ENCODE results near the gene ZNHIT6. TPM values are rescaled to one million over a fixed set of nuclear protein-coding genes. Genes with fewer than 3 reads are reported as not detected.

Gene ZNHIT6
- total RNA-seq, 1 experiment from 2014 or later: 28.0 TPM

- no peak overlapping the region for H3K27ac ChIP-seq (ENCODE audit: low read length)
- H3K9me3 ChIP-seq (ENCODE audit: low read length): no peaks in the 10 kb centered on the region
- no peaks in the 10 kb centered on the region for H3K9me2 ChIP-seq (replicated peaks; ENCODE audit: insufficient read depth, low read length)
- no peaks in the 10 kb centered on the region for H4K20me1 ChIP-seq (ENCODE audit: insufficient read depth, low read depth, low read length)
- no peak overlapping the region for H2AFZ ChIP-seq (ENCODE audit: low read length)
- H3K79me2 ChIP-seq (ENCODE audit: low read length): peaks cover 73% of the 10 kb centered on the region
- H3K9ac ChIP-seq (ENCODE audit: low read length): no peak overlapping the region
- no peak overlapping the region for H3K4me3 ChIP-seq (ENCODE audit: low read length)
- H3K4me1 ChIP-seq (ENCODE audit: low read length): no peaks in the 10 kb centered on the region
- no peak overlapping the region for H3K4me2 ChIP-seq (ENCODE audit: low read depth, low read length, poor library complexity, severe bottlenecking)
- no peak for DNase-seq
- no peaks in the 10 kb centered on the region for H3K27me3 ChIP-seq (ENCODE audit: low read length)
- H3K36me3 ChIP-seq (ENCODE audit: insufficient read depth, low read length): peaks cover 30% of the 10 kb centered on the region; the same call in 1 of the 2 replicates
Observed at GRCh38 chr1:85683292-85684025, 24.8 kb downstream of the ZNHIT6 start.

GRCh38 chr1:85681087-85681486 is 27.1 kb downstream of the ZNHIT6 start:
- Histone ChIP-seq H4K20me1 (ENCODE audit: insufficient read depth, low read depth, low read length) (no peaks in the 10 kb centered on the region), H3K9ac (ENCODE audit: low read length) (no peak overlapping the region), H3K36me3 (ENCODE audit: insufficient read depth, low read length) (peaks cover 39% of the 10 kb centered on the region; the same call in 1 of the 2 replicates), H3K4me2 (ENCODE audit: low read depth, low read length, poor library complexity, severe bottlenecking) (no peak overlapping the region), H3K79me2 (ENCODE audit: low read length) (peaks cover 53% of the 10 kb centered on the region), H3K9me2 (replicated peaks; ENCODE audit: insufficient read depth, low read length) (no peaks in the 10 kb centered on the region), H3K9me3 (ENCODE audit: low read length) (no peaks in the 10 kb centered on the region), H3K27ac (ENCODE audit: low read length) (no peak overlapping the region), H3K4me3 (ENCODE audit: low read length) (no peak overlapping the region), H3K4me1 (ENCODE audit: low read length) (no peaks in the 10 kb centered on the region), H2AFZ (ENCODE audit: low read length) (no peak overlapping the region), H3K27me3 (ENCODE audit: low read length) (no peaks in the 10 kb centered on the region)
- DNase-seq: no peak

DNA sequence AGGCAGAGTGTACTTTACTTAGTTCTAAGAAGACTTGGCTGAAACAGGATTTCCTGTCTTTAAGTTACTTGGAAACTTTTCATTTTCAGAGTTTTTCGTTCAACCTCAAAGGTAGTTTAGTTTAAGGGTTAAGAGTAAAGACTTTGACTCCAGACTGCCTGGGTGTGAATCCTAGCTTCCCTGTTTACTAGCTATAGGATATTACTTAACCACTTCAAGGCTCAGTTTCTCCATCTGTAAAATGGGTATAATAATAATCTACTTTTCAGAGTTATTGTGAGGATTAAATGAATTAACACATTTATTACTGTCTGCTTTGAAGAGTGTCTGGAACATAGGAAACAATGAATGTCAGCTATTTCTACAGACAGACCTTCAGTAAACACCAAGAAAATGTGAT is 30.0 kb downstream of the ZNHIT6 start:
- Histone ChIP-seq H3K9me3 (ENCODE audit: low read length) (no peaks in the 10 kb centered on the region), H3K4me1 (ENCODE audit: low read length) (no peaks in the 10 kb centered on the region), H3K4me2 (ENCODE audit: low read depth, low read length, poor library complexity, severe bottlenecking) (no peak overlapping the region), H3K4me3 (ENCODE audit: low read length) (no peak overlapping the region), H3K79me2 (ENCODE audit: low read length) (peaks cover 42% of the 10 kb centered on the region), H4K20me1 (ENCODE audit: insufficient read depth, low read depth, low read length) (no peaks in the 10 kb centered on the region), H3K9ac (ENCODE audit: low read length) (no peak overlapping the region), H3K27ac (ENCODE audit: low read length) (no peak overlapping the region), H2AFZ (ENCODE audit: low read length) (no peak overlapping the region), H3K27me3 (ENCODE audit: low read length) (no peaks in the 10 kb centered on the region), H3K9me2 (replicated peaks; ENCODE audit: insufficient read depth, low read length) (no peaks in the 10 kb centered on the region), H3K36me3 (ENCODE audit: insufficient read depth, low read length) (peaks cover 34% of the 10 kb centered on the region; the same call in 1 of the 2 replicates)
- no peak for DNase-seq

GRCh38 chr1:85677656-85678055 is 30.6 kb downstream of the ZNHIT6 start:
- Histone ChIP-seq H4K20me1 (ENCODE audit: insufficient read depth, low read depth, low read length) (no peaks in the 10 kb centered on the region), H3K79me2 (ENCODE audit: low read length) (peaks cover 43% of the 10 kb centered on the region), H3K9me3 (ENCODE audit: low read length) (no peaks in the 10 kb centered on the region), H2AFZ (ENCODE audit: low read length) (no peak overlapping the region), H3K9ac (ENCODE audit: low read length) (no peak overlapping the region), H3K4me2 (ENCODE audit: low read depth, low read length, poor library complexity, severe bottlenecking) (no peak overlapping the region), H3K9me2 (replicated peaks; ENCODE audit: insufficient read depth, low read length) (no peaks in the 10 kb centered on the region), H3K27me3 (ENCODE audit: low read length) (no peaks in the 10 kb centered on the region), H3K36me3 (ENCODE audit: insufficient read depth, low read length) (peaks cover 34% of the 10 kb centered on the region; the same call in 1 of the 2 replicates), H3K4me3 (ENCODE audit: low read length) (no peak overlapping the region), H3K27ac (ENCODE audit: low read length) (no peak overlapping the region), H3K4me1 (ENCODE audit: low read length) (no peaks in the 10 kb centered on the region)
- DNase-seq: no peak

- Histone ChIP-seq H3K9me2 (replicated peaks; ENCODE audit: insufficient read depth, low read length) (no peaks in the 10 kb centered on the region), H3K27ac (ENCODE audit: low read length) (no peak overlapping the region), H3K9ac (ENCODE audit: low read length) (no peak overlapping the region), H3K4me2 (ENCODE audit: low read depth, low read length, poor library complexity, severe bottlenecking) (no peak overlapping the region), H3K4me1 (ENCODE audit: low read length) (no peaks in the 10 kb centered on the region), H3K36me3 (ENCODE audit: insufficient read depth, low read length) (peaks cover 14% of the 10 kb centered on the region; the same call in 1 of the 2 replicates), H2AFZ (ENCODE audit: low read length) (no peak overlapping the region), H3K79me2 (ENCODE audit: low read length) (peaks cover 44% of the 10 kb centered on the region), H3K9me3 (ENCODE audit: low read length) (no peaks in the 10 kb centered on the region), H4K20me1 (ENCODE audit: insufficient read depth, low read depth, low read length) (no peaks in the 10 kb centered on the region), H3K27me3 (ENCODE audit: low read length) (no peaks in the 10 kb centered on the region), H3K4me3 (ENCODE audit: low read length) (no peak overlapping the region)
- DNase-seq: no peak
Observed at GRCh38 chr1:85672031-85672660, 36.1 kb downstream of the ZNHIT6 start.

DNA sequence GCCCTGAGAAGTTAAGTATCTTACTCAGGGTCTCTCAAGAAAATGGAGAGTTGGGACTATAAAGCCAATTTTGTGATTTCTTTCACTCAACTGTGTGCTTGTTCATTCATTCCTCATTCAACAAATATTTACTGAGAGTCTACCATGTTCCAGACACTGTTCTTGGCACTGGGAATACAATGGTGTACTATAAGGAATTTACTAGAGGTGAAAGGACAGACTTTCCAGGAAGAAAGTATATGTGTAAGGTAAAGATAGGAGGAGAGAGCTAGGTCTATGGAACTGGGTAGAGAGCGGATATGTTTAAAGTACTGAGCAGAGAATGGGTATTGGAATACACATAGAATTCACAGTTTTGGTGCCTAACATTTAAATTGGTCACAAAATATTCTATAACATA is 42.3 kb downstream of the ZNHIT6 start:
- Histone ChIP-seq H3K9me3 (ENCODE audit: low read length) (no peaks in the 10 kb centered on the region), H3K9me2 (replicated peaks; ENCODE audit: insufficient read depth, low read length) (no peaks in the 10 kb centered on the region), H3K4me1 (ENCODE audit: low read length) (peaks cover 32% of the 10 kb centered on the region), H3K4me3 (ENCODE audit: low read length) (no peak overlapping the region), H3K27ac (ENCODE audit: low read length) (no peak overlapping the region), H3K9ac (ENCODE audit: low read length) (no peak overlapping the region), H3K4me2 (ENCODE audit: low read depth, low read length, poor library complexity, severe bottlenecking) (no peak overlapping the region), H3K79me2 (ENCODE audit: low read length) (peaks cover 48% of the 10 kb centered on the region), H3K27me3 (ENCODE audit: low read length) (no peaks in the 10 kb centered on the region), H4K20me1 (ENCODE audit: insufficient read depth, low read depth, low read length) (0 out of 2 replicates have a peak, but pooled peaks cover 5% of the 10 kb centered on the region), H2AFZ (ENCODE audit: low read length) (no peak overlapping the region), H3K36me3 (ENCODE audit: insufficient read depth, low read length) (peaks cover 2% of the 10 kb centered on the region; the same call in 1 of the 2 replicates)
- DNase-seq: no peak

GRCh38 chr1:85663382-85663781 is 44.9 kb downstream of the ZNHIT6 start:
- Histone ChIP-seq H3K9ac (ENCODE audit: low read length) (no peak overlapping the region), H3K4me1 (ENCODE audit: low read length) (peaks cover 53% of the 10 kb centered on the region), H3K4me2 (ENCODE audit: low read depth, low read length, poor library complexity, severe bottlenecking) (no peak overlapping the region), H2AFZ (ENCODE audit: low read length) (no peak overlapping the region), H3K9me2 (replicated peaks; ENCODE audit: insufficient read depth, low read length) (no peaks in the 10 kb centered on the region), H3K36me3 (ENCODE audit: insufficient read depth, low read length) (no peaks in the 10 kb centered on the region; the same call in 1 of the 2 replicates), H4K20me1 (ENCODE audit: insufficient read depth, low read depth, low read length) (0 out of 2 replicates have a peak, but pooled peaks cover 5% of the 10 kb centered on the region), H3K9me3 (ENCODE audit: low read length) (no peaks in the 10 kb centered on the region), H3K27me3 (ENCODE audit: low read length) (no peaks in the 10 kb centered on the region), H3K27ac (ENCODE audit: low read length) (no peak overlapping the region), H3K4me3 (ENCODE audit: low read length) (no peak overlapping the region), H3K79me2 (ENCODE audit: low read length) (peaks cover 39% of the 10 kb centered on the region)
- DNase-seq: no peak

DNA sequence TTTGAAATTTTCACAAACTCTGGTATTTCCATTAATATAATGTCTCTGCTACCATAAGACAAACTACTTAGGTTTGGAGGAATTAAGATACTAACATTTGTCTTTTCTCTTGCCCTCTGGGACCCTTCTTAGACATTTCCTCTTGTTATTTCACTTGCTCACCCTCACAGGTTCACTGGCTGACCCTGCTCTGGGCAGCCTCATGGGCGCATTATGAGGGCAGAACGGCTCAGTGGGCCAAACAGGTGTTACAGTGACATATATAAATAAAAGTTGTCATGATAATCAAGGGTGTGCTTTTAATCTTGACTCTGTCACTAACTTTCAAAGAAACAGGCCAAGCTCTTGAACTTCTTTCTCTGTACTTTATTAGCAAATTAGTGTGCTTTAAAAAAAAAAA is 46.5 kb downstream of the ZNHIT6 start:
- DNase-seq: peak; percentile 74
- Histone ChIP-seq H2AFZ (ENCODE audit: low read length) (no peak overlapping the region), H3K9ac (ENCODE audit: low read length) (no peak overlapping the region), H3K27ac (ENCODE audit: low read length) (peak overlapping the region; percentile 68), H3K4me3 (ENCODE audit: low read length) (no peak overlapping the region), H3K36me3 (ENCODE audit: insufficient read depth, low read length) (no peaks in the 10 kb centered on the region; the same call in 1 of the 2 replicates), H3K4me1 (ENCODE audit: low read length) (peaks cover 53% of the 10 kb centered on the region), H4K20me1 (ENCODE audit: insufficient read depth, low read depth, low read length) (0 out of 2 replicates have a peak, but pooled peaks cover 5% of the 10 kb centered on the region), H3K27me3 (ENCODE audit: low read length) (no peaks in the 10 kb centered on the region), H3K9me3 (ENCODE audit: low read length) (no peaks in the 10 kb centered on the region), H3K79me2 (ENCODE audit: low read length) (peaks cover 35% of the 10 kb centered on the region), H3K9me2 (replicated peaks; ENCODE audit: insufficient read depth, low read length) (no peaks in the 10 kb centered on the region), H3K4me2 (ENCODE audit: low read depth, low read length, poor library complexity, severe bottlenecking) (peak overlapping the region; percentile 48)

Measured in Karpas-422 (cell line).